Testis (tissue), 2 donors: Measurements from ENCODE around the gene HSPA6.
"Not testable (repeated sequence)": the region's sequence is repeated elsewhere in the genome, so short reads cannot be mapped to it uniquely, and the experiment has no call there.

Source experiments
- CTCF ChIP-seq, 3 experiments: fragments of 450-650 bp in 2 of 3; fragments of 200-600 bp in 1 of 3; sonication (generic) in 1 of 3; IDR thresholded peaks; one replicate each; pipeline ENCODE4 v1.5.1; 2016 to 2019; ENCODE audit warnings: antibody characterized with exemption in 3 of 3, mild to moderate bottlenecking in 2 of 3, moderate library complexity in 1 of 3
- POLR2A ChIP-seq: fragments of 450-650 bp; IDR thresholded peaks from one replicate; pipeline ENCODE4 v1.6.1; 2017; ENCODE audit warnings: antibody characterized with exemption, mild to moderate bottlenecking, moderate library complexity

GRCh38 chr1:161523041-161523816 lies 1.1 kb upstream of the HSPA6 start:
- not testable (repeated sequence) for TF ChIP-seq CTCF (IDR thresholded peaks at IDR 0.05); POLR2A
